GM18873 (cell line): Measurements from ENCODE around the gene CAMTA1.
"Not testable (repeated sequence)": the region's sequence is repeated elsewhere in the genome, so short reads cannot be mapped to it uniquely, and the experiment has no call there.

Experiments used
- ATAC-seq: cut with Tn5 transposase; IDR thresholded peaks from one replicate; pipeline ENCODE4 v1.9.1; 2021; ENCODE audit warnings: mild to moderate bottlenecking, moderate library complexity, moderate number of reproducible peaks; ENCODE audit not compliant: unreplicated experiment, low FRiP score

The CAMTA1 gene

GRCh38 chr1:6803357-6803756 is 18.1 kb downstream of the CAMTA1 start:
- no peak for ATAC-seq

GRCh38 chr1:6805004-6805416 is 19.8 kb downstream of the CAMTA1 start:
- no peak for ATAC-seq

- ATAC-seq, result no peak
Measured at GRCh38 chr1:6807782-6808181, 22.5 kb downstream of the CAMTA1 start.

GRCh38 chr1:6809461-6809860 is 24.2 kb downstream of the CAMTA1 start:
- no peak for ATAC-seq

- not testable (repeated sequence) for ATAC-seq
Measured at GRCh38 chr1:6810146-6810734, 25.0 kb downstream of the CAMTA1 start.

GRCh38 chr1:6811583-6811982 is 26.3 kb downstream of the CAMTA1 start:
- no peak for ATAC-seq

- ATAC-seq, result no peak
Measured at GRCh38 chr1:6813165-6813564, 27.9 kb downstream of the CAMTA1 start.

GRCh38 chr1:6815726-6816125 is 30.5 kb downstream of the CAMTA1 start:
- no peak for ATAC-seq

- no peak for ATAC-seq
Measured at GRCh38 chr1:6819246-6820040, 34.2 kb downstream of the CAMTA1 start.

GRCh38 chr1:6820899-6821298 is 35.6 kb downstream of the CAMTA1 start:
- no peak for ATAC-seq

GRCh38 chr1:6822530-6823359 is 37.5 kb downstream of the CAMTA1 start:
- no peak for ATAC-seq

- no peak for ATAC-seq
Measured at GRCh38 chr1:6823793-6824192, 38.5 kb downstream of the CAMTA1 start.

GRCh38 chr1:6824665-6825368 is 39.6 kb downstream of the CAMTA1 start:
- ATAC-seq, result no peak

GRCh38 chr1:6825828-6826227 is 40.6 kb downstream of the CAMTA1 start:
- no peak for ATAC-seq

GRCh38 chr1:6827079-6827478 is 41.8 kb downstream of the CAMTA1 start:
- ATAC-seq, result no peak

GRCh38 chr1:6827630-6828165 is 42.4 kb downstream of the CAMTA1 start:
- ATAC-seq, result no peak

- ATAC-seq, result no peak
Measured at GRCh38 chr1:6831366-6831765, 46.1 kb downstream of the CAMTA1 start.

GRCh38 chr1:6832006-6832405 is 46.8 kb downstream of the CAMTA1 start:
- not testable (repeated sequence) for ATAC-seq

GRCh38 chr1:6832531-6833188 is 47.4 kb downstream of the CAMTA1 start:
- ATAC-seq, result no peak

GRCh38 chr1:6833804-6834203 is 48.5 kb downstream of the CAMTA1 start:
- ATAC-seq, result no peak
